ENCODE measurements around the gene H2AZ2.
A peak's percentile ranks its signal among the peaks of the same experiment; 100 is the strongest.
"Not testable (repeated sequence)": the region's sequence is repeated elsewhere in the genome, so short reads cannot be mapped to it uniquely, and the experiment has no call there.

Gene H2AZ2

GRCh38 chr7:44805950-44806349 is 41.9 kb downstream of the H2AZ2 start:
- no peak for DNase-seq (ENCODE audit: low spot score)
- no peak for TF ChIP-seq CTCF (IDR thresholded peaks at IDR 0.05; ENCODE audit: extremely low read depth, missing control alignments)

- DNase-seq (ENCODE audit: low spot score), result not testable (repeated sequence)
These were observed 43.9 kb downstream of the H2AZ2 start for GRCh38 chr7:44803828-44804519.

- no peak for TF ChIP-seq CTCF (IDR thresholded peaks at IDR 0.05; ENCODE audit: extremely low read depth, missing control alignments)
- DNase-seq (ENCODE audit: low spot score), result no peak
These were observed 45.4 kb downstream of the H2AZ2 start for GRCh38 chr7:44802418-44803025.

- DNase-seq (ENCODE audit: low spot score), result no peak
- TF ChIP-seq CTCF (IDR thresholded peaks at IDR 0.05; ENCODE audit: extremely low read depth, missing control alignments), result no peak
These were observed 46.0 kb downstream of the H2AZ2 start for GRCh38 chr7:44801890-44802289.

GRCh38 chr7:44799939-44800338 is 47.9 kb downstream of the H2AZ2 start:
- no peak for DNase-seq (ENCODE audit: low spot score)
- TF ChIP-seq CTCF (IDR thresholded peaks at IDR 0.05; ENCODE audit: extremely low read depth, missing control alignments), result no peak

- TF ChIP-seq CTCF (IDR thresholded peaks at IDR 0.05; ENCODE audit: extremely low read depth, missing control alignments), result no peak
- DNase-seq (ENCODE audit: low spot score), result no peak
These were observed 49.1 kb downstream of the H2AZ2 start for GRCh38 chr7:44798649-44799305.

- peak; percentile 67 for TF ChIP-seq CTCF (IDR thresholded peaks at IDR 0.05; ENCODE audit: extremely low read depth, missing control alignments)
- peak; percentile 85 for DNase-seq (ENCODE audit: low spot score)
These were observed 50.3 kb downstream of the H2AZ2 start for GRCh38 chr7:44797329-44798258.

Data from GM20000 (cell line).